Activated CD4-positive, alpha-beta T cell treated with anti-CD3 and anti-CD28 coated beads, Interleukin-2, amount 50 U/mL, for 48 hours (primary cell): ENCODE measurements around the gene MTHFD1L.

Experiments used
- DNase-seq, 2 experiments: peaks; one replicate each; pipeline ENCODE4 v3.0.0-alpha.2; 2020

MTHFD1L gene

GRCh38 chr6:150899231-150899630 lies 33.7 kb downstream of the MTHFD1L start:
- no peak for DNase-seq

GRCh38 chr6:150900049-150900448 lies 34.5 kb downstream of the MTHFD1L start:
- DNase-seq = no peak

- no peak for DNase-seq
Measured at GRCh38 chr6:150902142-150902776, 36.8 kb downstream of the MTHFD1L start.

- DNase-seq = no peak
Measured at GRCh38 chr6:150905769-150906168, 40.3 kb downstream of the MTHFD1L start.

- DNase-seq = no peak
Measured at GRCh38 chr6:150906641-150907326, 41.3 kb downstream of the MTHFD1L start.

- DNase-seq = no peak
Measured at GRCh38 chr6:150907383-150907782, 41.9 kb downstream of the MTHFD1L start.

- no peak for DNase-seq
Measured at GRCh38 chr6:150908901-150909300, 43.4 kb downstream of the MTHFD1L start.

- no peak for DNase-seq
Measured at GRCh38 chr6:150910561-150910960, 45.1 kb downstream of the MTHFD1L start.

GRCh38 chr6:150914372-150914771 lies 48.9 kb downstream of the MTHFD1L start:
- DNase-seq = no peak

GRCh38 chr6:150915131-150915879 lies 49.8 kb downstream of the MTHFD1L start:
- no peak for DNase-seq

GRCh38 chr6:150915880-150916265 lies 50.4 kb downstream of the MTHFD1L start:
- no peak for DNase-seq

- no peak for DNase-seq
Measured at GRCh38 chr6:150919938-150920337, 54.4 kb downstream of the MTHFD1L start.

GRCh38 chr6:150922137-150922536 lies 56.6 kb downstream of the MTHFD1L start:
- DNase-seq = no peak

- no peak for DNase-seq
Measured at GRCh38 chr6:150924808-150925589, 59.5 kb downstream of the MTHFD1L start.

GRCh38 chr6:150925590-150925928 lies 60.1 kb downstream of the MTHFD1L start:
- no peak for DNase-seq

GRCh38 chr6:150925976-150926375 lies 60.5 kb downstream of the MTHFD1L start:
- no peak for DNase-seq

- DNase-seq = no peak
Measured at GRCh38 chr6:150928882-150929281, 63.4 kb downstream of the MTHFD1L start.

- DNase-seq = no peak
Measured at GRCh38 chr6:150929416-150929815, 63.9 kb downstream of the MTHFD1L start.

GRCh38 chr6:150930841-150931240 lies 65.3 kb downstream of the MTHFD1L start:
- DNase-seq = no peak

GRCh38 chr6:150931405-150931804 lies 65.9 kb downstream of the MTHFD1L start:
- no peak for DNase-seq

GRCh38 chr6:150932996-150933395 lies 67.5 kb downstream of the MTHFD1L start:
- no peak for DNase-seq

GRCh38 chr6:150934380-150934779 lies 68.9 kb downstream of the MTHFD1L start:
- no peak for DNase-seq

- DNase-seq = no peak
Measured at GRCh38 chr6:150936021-150936555, 70.6 kb downstream of the MTHFD1L start.
